ENCODE data around the gene RAPGEFL1. TPM values are rescaled to one million over a fixed set of nuclear protein-coding genes. Genes with fewer than 3 reads are reported as not detected.

The RAPGEFL1 gene
- total RNA-seq, 1 experiment from 2014 or later, result 14.0 TPM

DNA sequence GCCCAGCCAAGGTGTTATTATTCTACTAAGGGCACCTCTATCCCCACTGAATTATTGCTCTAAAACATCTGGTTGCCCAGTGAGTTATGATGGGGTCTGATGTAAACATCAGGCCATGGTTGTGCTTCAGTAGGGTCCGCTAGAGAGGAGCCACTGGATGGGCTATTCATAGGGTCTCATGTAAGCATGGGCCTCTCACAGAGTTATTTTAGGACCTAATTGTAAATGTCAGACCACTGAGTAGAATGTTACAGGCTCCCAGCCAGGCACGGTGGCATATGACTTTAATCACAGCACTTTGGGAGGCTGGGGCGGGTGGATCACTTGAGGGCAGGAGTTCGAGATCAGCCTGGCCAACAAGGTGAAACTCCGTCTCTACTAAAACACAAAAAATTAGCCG lies 5.3 kb downstream of the RAPGEFL1 start:
- H3K4me2 ChIP-seq, result no peak overlapping the region
- TF ChIP-seq EZH2 (IDR thresholded peaks at IDR 0.05; ENCODE audit: low read depth), result no peak
- TF ChIP-seq, protein P1, sequence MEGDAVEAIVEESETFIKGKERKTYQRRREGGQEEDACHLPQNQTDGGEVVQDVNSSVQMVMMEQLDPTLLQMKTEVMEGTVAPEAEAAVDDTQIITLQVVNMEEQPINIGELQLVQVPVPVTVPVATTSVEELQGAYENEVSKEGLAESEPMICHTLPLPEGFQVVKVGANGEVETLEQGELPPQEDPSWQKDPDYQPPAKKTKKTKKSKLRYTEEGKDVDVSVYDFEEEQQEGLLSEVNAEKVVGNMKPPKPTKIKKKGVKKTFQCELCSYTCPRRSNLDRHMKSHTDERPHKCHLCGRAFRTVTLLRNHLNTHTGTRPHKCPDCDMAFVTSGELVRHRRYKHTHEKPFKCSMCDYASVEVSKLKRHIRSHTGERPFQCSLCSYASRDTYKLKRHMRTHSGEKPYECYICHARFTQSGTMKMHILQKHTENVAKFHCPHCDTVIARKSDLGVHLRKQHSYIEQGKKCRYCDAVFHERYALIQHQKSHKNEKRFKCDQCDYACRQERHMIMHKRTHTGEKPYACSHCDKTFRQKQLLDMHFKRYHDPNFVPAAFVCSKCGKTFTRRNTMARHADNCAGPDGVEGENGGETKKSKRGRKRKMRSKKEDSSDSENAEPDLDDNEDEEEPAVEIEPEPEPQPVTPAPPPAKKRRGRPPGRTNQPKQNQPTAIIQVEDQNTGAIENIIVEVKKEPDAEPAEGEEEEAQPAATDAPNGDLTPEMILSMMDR (conservative IDR thresholded peaks at IDR 0.05), result no peak
- H3K9me3 ChIP-seq (ENCODE audit: insufficient read depth, low read depth), result no peaks in the 10 kb centered on the region
- H3K4me1 ChIP-seq (replicated peaks; ENCODE audit: insufficient read depth), result peaks cover 47% of the 10 kb centered on the region
- H3K79me2 ChIP-seq (ENCODE audit: low read depth), result 0 out of 2 replicates have a peak, but pooled peaks cover 4% of the 10 kb centered on the region
- no peaks in the 10 kb centered on the region for H3K27me3 ChIP-seq (ENCODE audit: insufficient read depth, low read depth)
- H3K9me2 ChIP-seq (ENCODE audit: insufficient read depth), result no peaks in the 10 kb centered on the region
- H3K27ac ChIP-seq, result no peak overlapping the region
- intact Hi-C loops (cut with micrococcal nuclease; ENCODE audit: unreplicated experiment), result no loop called here
- H3K4me3 ChIP-seq, result no peak overlapping the region
- POLR2A ChIA-PET (ENCODE audit: unreplicated experiment), result no interaction called here
- peaks cover 34% of the 10 kb centered on the region for H3F3A ChIP-seq (ENCODE audit: insufficient read depth, low read depth)
- H3K36me3 ChIP-seq (ENCODE audit: low read depth), result no peaks in the 10 kb centered on the region
- CTCF ChIA-PET, result no interaction called here
- no peaks in the 10 kb centered on the region for H4K20me1 ChIP-seq (ENCODE audit: insufficient read depth)
- DNase-seq, result no peak
- no peak overlapping the region for H2AFZ ChIP-seq
- BruUV-seq (replicated peaks), result no TSS peak

DNA sequence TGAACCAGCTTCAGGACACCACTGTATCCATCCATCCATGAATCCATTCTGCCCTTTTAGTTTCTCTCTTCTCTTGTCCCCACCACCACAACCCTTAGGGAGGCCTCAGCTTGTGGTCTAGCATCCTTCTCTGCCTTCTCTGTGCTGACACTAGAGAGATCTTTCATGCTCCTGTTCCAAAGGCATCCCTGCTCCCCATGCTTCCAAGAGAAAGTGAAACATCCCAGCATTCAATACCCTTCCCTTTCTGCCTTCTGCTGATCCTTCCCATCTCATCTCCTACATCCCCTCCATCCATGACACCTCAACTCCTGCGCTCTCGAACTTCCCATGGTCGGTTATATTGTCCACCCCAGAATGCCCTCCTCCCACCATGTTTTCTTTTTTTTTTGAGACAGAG lies 10.0 kb downstream of the RAPGEFL1 start:
- no peaks in the 10 kb centered on the region for H3K79me2 ChIP-seq (ENCODE audit: low read depth)
- 0 out of 2 replicates have a peak, but pooled peaks cover 2% of the 10 kb centered on the region for H3F3A ChIP-seq (ENCODE audit: insufficient read depth, low read depth)
- H3K9me2 ChIP-seq (ENCODE audit: insufficient read depth), result no peaks in the 10 kb centered on the region
- no peak overlapping the region for H3K27ac ChIP-seq
- H3K9me3 ChIP-seq (ENCODE audit: insufficient read depth, low read depth), result no peaks in the 10 kb centered on the region
- peaks cover under 1% of the 10 kb centered on the region; the same call in 1 of the 2 replicates for H3K4me1 ChIP-seq (replicated peaks; ENCODE audit: insufficient read depth)
- H2AFZ ChIP-seq, result no peak overlapping the region
- TF ChIP-seq, protein P1 (conservative IDR thresholded peaks at IDR 0.05), result no peak
- no peak for TF ChIP-seq EZH2 (IDR thresholded peaks at IDR 0.05; ENCODE audit: low read depth)
- CTCF ChIA-PET, result no interaction called here
- POLR2A ChIA-PET (ENCODE audit: unreplicated experiment), result no interaction called here
- intact Hi-C loops (cut with micrococcal nuclease; ENCODE audit: unreplicated experiment), result no loop called here
- H3K4me3 ChIP-seq, result no peak overlapping the region
- no TSS peak for BruUV-seq (replicated peaks)
- no peaks in the 10 kb centered on the region for H4K20me1 ChIP-seq (ENCODE audit: insufficient read depth)
- DNase-seq, result no peak
- H3K36me3 ChIP-seq (ENCODE audit: low read depth), result no peaks in the 10 kb centered on the region
- H3K27me3 ChIP-seq (ENCODE audit: insufficient read depth, low read depth), result no peaks in the 10 kb centered on the region
- H3K4me2 ChIP-seq, result no peak overlapping the region

DNA sequence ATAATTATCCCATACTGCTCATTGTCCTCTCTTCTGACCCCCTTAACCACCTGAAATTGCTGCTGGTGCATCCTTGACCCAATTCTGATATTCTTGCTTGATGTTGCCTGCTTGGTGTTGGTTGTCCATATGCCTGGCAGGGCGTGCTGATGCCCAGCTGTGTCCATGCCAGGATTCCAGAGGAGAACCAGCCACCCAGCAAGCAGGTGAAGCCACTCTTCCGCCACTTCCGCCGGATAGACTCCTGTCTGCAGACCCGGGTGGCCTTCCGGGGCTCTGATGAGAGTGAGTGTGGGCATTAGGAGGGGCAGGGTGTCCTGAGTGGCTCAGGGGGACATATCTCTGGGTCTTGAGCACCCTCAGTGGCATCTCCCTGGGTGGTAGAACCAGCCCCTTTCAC lies 11.4 kb downstream of the RAPGEFL1 start:
- H3K4me2 ChIP-seq, result no peak overlapping the region
- no peaks in the 10 kb centered on the region for H3K9me3 ChIP-seq (ENCODE audit: insufficient read depth, low read depth)
- intact Hi-C loops (cut with micrococcal nuclease; ENCODE audit: unreplicated experiment), result no loop called here
- no peaks in the 10 kb centered on the region for H3K36me3 ChIP-seq (ENCODE audit: low read depth)
- BruUV-seq (replicated peaks), result no TSS peak
- H3K9me2 ChIP-seq (ENCODE audit: insufficient read depth), result no peaks in the 10 kb centered on the region
- H2AFZ ChIP-seq, result no peak overlapping the region
- no peaks in the 10 kb centered on the region for H3K4me1 ChIP-seq (replicated peaks; ENCODE audit: insufficient read depth)
- no peak overlapping the region for H3K27ac ChIP-seq
- POLR2A ChIA-PET (ENCODE audit: unreplicated experiment), result no interaction called here
- no peak for TF ChIP-seq EZH2 (IDR thresholded peaks at IDR 0.05; ENCODE audit: low read depth)
- TF ChIP-seq, protein P1 (conservative IDR thresholded peaks at IDR 0.05), result no peak
- CTCF ChIA-PET, result no interaction called here
- H3K4me3 ChIP-seq, result no peak overlapping the region
- no peaks in the 10 kb centered on the region for H3F3A ChIP-seq (ENCODE audit: insufficient read depth, low read depth)
- H3K27me3 ChIP-seq (ENCODE audit: insufficient read depth, low read depth), result no peaks in the 10 kb centered on the region
- H3K79me2 ChIP-seq (ENCODE audit: low read depth), result no peaks in the 10 kb centered on the region
- no peak for DNase-seq
- no peaks in the 10 kb centered on the region for H4K20me1 ChIP-seq (ENCODE audit: insufficient read depth)
